HG03175 (cell line): Measurements from ENCODE around the gene ACY1.

Experiments used
- ATAC-seq: cut with Tn5 transposase; IDR thresholded peaks from one replicate; pipeline ENCODE4 v1.9.1; 2021; ENCODE audit warnings: mild to moderate bottlenecking, moderate library complexity; ENCODE audit not compliant: unreplicated experiment

Gene ACY1

DNA sequence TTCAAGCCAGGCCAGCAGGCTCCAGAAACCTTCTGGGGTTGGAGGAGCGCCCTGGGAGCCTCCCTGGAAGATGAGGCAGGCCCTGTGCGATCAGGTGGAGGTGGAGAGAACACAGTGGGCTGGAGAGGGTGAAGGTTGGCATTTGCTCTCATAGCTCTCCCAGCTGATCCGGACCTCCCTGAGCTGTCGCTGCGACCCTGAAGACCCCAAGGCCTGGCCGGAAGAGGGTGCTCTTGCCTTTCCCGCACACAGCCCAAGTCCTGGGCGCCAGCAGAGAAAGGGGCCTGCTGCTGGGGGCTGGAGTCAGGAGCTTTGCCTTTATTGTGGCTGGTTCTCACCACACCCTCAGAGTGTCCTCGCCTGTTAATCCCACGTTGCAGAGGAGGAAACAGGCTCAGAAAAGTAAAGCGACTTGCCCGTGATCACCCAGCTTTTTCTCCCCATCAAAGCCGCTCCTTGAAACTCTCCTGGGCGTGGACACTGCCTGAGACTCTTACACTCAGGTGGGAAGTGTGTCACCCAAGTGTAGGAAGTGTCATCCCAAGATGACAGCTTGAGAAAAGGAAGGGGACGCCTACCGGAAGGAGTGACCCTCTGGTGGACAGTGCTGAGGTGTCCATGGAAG lies 20.9 kb downstream of the ACY1 start:
- ATAC-seq, result no peak

GRCh38 chr3:52004906-52005395 lies 21.6 kb downstream of the ACY1 start:
- no peak for ATAC-seq

DNA sequence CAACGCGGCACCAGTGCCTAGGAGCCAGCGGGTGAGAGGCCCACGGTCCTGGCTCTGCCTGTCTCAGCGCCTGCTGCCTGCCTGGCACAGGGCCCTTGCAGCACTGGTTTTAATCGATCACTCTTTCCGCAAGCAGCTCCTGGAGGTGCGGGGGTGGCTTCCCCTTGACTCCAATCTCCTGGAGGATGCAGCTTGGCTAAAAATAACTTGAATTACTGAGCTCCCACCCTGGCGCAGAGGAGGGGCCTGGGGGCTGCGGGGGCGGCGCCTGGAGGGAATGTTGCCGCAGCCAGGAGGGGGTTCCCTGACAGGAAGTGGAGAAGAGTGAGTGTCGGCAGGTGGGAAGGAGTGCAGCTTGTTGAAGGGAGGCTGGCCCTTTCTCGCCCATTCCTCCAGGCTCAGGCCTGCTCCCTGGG lies 22.2 kb downstream of the ACY1 start:
- no peak for ATAC-seq

- ATAC-seq, result no peak
Observed at GRCh38 chr3:52006017-52006819, 22.9 kb downstream of the ACY1 start.

GRCh38 chr3:52006820-52007133 lies 23.4 kb downstream of the ACY1 start:
- no peak for ATAC-seq

- ATAC-seq, result no peak
Observed at GRCh38 chr3:52007291-52007690, 24.0 kb downstream of the ACY1 start.

DNA sequence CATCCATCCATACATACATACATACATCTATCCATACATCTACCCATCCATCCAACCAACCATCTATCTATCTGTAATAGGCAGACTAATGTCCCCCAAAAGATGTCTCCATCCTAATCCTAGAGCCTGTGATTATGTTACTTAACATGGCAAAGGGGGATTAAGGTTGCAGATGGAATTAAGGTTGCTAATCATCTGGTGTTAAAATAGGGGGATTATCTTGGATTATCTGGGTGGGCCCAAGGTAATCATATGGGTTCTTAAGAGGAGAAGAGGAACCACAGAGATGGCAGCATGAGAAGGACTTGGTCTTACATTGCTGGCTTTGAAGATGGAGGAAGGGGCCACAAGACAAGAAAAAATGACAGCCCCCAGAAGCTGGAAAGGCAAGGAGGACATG lies 27.1 kb downstream of the ACY1 start:
- no peak for ATAC-seq

GRCh38 chr3:52012699-52013098 lies 29.4 kb downstream of the ACY1 start:
- ATAC-seq, result no peak

GRCh38 chr3:52013802-52014598 lies 30.7 kb downstream of the ACY1 start:
- ATAC-seq, result no peak

DNA sequence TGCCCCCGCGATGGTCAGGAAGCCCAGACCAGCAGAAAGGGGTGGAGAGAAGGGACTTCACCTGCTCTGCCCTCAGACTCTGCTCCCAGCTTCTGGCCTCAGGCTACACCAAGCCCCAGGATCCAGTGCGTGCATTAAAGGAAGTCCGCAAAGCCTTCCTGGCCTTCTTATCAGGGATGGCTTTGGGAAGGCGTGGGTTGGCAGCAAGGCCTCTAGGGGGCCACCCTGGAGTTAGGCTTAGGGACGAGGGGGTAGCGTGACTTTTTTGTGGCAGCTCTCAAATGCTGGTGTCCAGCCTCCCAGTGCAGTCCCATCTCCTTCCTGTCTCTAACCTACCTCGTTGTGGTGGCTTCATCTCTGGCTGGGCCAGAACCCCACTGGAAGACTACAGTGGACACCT lies 31.3 kb downstream of the ACY1 start:
- no peak for ATAC-seq

GRCh38 chr3:52015438-52016228 lies 32.3 kb downstream of the ACY1 start:
- ATAC-seq, result no peak

GRCh38 chr3:52017586-52017985 lies 34.3 kb downstream of the ACY1 start:
- ATAC-seq, result no peak

GRCh38 chr3:52018319-52019000 lies 35.1 kb downstream of the ACY1 start:
- ATAC-seq, result no peak

DNA sequence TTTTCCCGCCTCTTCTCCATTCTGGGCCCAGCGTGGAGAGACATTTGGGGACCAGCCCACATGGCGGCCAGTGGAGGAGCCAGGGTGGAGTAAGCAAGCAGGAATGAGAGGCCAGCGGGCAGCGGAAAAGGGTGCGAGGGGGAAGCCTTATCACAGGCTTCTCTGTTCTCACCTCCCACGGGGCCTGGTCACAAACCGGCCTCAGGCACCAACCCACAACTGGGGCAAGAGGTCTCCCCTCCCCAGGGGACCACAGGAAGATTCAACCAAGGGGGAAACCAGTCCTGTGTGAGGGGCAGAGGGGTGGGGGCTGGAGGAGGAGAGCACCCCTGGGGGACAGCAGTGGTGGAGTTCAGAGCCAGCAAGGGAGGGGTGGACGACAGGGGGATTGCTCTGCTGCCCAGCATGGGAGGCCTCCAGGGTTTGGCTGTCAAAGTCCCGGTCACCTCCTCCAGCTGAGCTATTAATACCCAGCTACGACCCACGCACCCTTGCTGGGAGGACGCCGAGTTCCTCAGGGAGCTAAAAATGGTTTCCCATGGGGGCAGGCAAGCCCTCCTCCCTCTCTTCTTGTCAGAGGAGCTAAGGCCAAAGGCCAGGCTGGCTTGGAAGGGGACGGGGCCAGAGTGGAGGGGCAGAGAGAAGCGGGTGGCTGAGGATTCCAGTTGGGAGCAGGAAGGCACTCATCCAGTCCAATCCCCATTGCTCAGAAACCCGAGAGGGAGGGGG lies 36.2 kb downstream of the ACY1 start:
- no peak for ATAC-seq

DNA sequence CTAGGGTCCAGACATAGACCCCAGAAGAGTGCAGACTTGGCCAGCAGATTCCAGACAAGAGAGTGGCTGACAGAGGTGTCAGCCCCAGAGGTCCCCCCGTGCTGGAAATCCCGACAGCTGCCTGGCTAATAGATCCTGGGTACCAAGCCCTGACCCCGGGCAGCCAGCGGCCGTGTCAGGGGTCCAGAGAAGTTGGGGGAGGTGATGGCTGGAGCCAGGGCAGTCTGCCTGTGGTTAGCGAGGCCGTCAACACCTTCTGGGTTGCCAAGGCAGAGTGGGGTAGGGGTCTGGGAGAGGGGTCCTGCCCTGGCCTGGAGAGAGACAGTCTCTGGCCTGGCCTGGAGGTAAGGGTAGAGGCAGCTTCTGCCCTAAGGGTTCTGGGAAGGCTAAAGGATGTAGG lies 37.5 kb downstream of the ACY1 start:
- no peak for ATAC-seq

- ATAC-seq, result no peak
Observed at GRCh38 chr3:52021489-52022268, 38.3 kb downstream of the ACY1 start.

GRCh38 chr3:52022323-52023100 lies 39.2 kb downstream of the ACY1 start:
- no peak for ATAC-seq

DNA sequence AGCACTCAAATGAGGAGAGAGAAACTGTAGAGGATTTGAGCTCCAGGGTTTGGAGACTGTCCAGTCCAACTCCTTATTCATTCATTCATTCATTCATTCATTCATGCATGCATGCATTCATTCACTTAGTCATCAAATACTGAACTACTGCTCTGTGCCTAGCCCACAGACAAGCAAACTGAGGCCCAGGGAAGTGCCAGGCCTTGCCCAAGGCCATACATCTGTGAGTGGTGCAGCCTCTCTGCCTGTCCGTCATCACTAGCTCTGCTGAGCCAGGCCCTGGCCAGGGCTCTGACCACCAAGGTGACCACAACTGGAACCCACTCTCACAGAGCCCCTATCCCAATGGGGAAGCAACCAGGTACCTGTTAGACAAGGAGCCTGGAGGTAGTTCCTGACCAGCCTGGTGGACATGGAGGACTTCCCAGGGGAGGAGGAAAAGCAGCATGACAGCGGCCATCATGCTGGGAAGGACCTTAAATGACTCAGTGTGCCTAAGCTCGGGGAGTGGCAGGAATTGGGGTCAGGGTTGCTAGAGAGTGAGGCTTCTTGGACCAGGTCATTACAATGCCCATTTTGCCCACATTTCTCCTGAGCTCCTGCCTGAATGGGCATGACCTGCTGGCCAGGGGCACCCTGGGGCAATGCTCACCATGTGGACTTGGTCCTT lies 39.9 kb downstream of the ACY1 start:
- ATAC-seq, result no peak
